ENCODE results near the gene PREP.

DNA sequence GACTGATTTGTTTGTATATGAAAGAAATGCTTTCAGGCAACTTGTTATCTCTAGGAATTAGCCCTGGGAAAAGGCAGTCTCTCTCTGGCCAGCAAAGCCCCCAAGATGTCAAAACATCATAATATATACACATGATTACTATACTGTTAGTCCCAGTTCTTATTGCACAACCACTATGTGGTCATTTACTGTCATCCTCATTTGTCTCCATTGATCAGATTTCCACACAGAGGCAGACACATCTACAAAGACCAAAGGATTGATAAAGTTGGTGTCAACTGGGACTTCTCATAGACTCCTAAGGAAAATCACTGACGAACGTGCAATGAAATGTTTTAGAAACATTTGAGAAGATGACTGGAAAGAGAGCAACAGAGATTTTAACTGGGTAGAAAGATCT lies 151.2 kb downstream of the PREP start:
- TF ChIP-seq, protein P1, sequence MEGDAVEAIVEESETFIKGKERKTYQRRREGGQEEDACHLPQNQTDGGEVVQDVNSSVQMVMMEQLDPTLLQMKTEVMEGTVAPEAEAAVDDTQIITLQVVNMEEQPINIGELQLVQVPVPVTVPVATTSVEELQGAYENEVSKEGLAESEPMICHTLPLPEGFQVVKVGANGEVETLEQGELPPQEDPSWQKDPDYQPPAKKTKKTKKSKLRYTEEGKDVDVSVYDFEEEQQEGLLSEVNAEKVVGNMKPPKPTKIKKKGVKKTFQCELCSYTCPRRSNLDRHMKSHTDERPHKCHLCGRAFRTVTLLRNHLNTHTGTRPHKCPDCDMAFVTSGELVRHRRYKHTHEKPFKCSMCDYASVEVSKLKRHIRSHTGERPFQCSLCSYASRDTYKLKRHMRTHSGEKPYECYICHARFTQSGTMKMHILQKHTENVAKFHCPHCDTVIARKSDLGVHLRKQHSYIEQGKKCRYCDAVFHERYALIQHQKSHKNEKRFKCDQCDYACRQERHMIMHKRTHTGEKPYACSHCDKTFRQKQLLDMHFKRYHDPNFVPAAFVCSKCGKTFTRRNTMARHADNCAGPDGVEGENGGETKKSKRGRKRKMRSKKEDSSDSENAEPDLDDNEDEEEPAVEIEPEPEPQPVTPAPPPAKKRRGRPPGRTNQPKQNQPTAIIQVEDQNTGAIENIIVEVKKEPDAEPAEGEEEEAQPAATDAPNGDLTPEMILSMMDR (IDR thresholded peaks at IDR 0.05 in 4 of 5, conservative IDR thresholded peaks at IDR 0.05 in 1 of 5): no peak
- TF ChIP-seq POLR2A (IDR thresholded peaks at IDR 0.05): no peak
